GM23338 (cell line): ENCODE measurements around the gene PPM1L.

ENCODE experiments used
- CREB1 ChIP-seq: fragments of 250-450 bp; sonication (Bioruptor Pico); IDR thresholded peaks from 2 replicates; pipeline ENCODE4 v1.5.0; 2020; ENCODE audit warnings: low read depth, mild to moderate bottlenecking, moderate library complexity
- CTCF ChIP-seq, 2 experiments: fragments of 200-600 bp in 1 of 2; sonication (generic) in 1 of 2; conservative IDR thresholded peaks; 2 replicates each; pipeline versions ENCODE4 v1.5.1 to v1.6.1; 2016 to 2017; ENCODE audit warnings: antibody characterized with exemption in 2 of 2, low read depth in 2 of 2, mild to moderate bottlenecking in 2 of 2, moderate library complexity in 1 of 2
- ETS1 ChIP-seq: IDR thresholded peaks from 2 replicates; pipeline ENCODE4 v1.6.1; 2016; ENCODE audit warnings: antibody characterized with exemption
- EZH2 ChIP-seq: fragments of 200-600 bp; sonication (generic); IDR thresholded peaks from one replicate; pipeline ENCODE4 v1.8.0; 2017; ENCODE audit warnings: antibody characterized with exemption, mild to moderate bottlenecking, low read depth; ENCODE audit not compliant: unreplicated experiment
- JUNB ChIP-seq: IDR thresholded peaks from one replicate; pipeline ENCODE4 v1.6.1; 2016; ENCODE audit warnings: antibody characterized with exemption; ENCODE audit not compliant: unreplicated experiment
- POLR2AphosphoS5 ChIP-seq: IDR thresholded peaks from 2 replicates; pipeline ENCODE4 v1.6.1; 2016; ENCODE audit warnings: antibody characterized with exemption, low read depth
- REST ChIP-seq: IDR thresholded peaks from one replicate; pipeline ENCODE4 v1.6.1; 2018; ENCODE audit warnings: antibody characterized with exemption; ENCODE audit not compliant: unreplicated experiment
- ZNF114 ChIP-seq: fragments of 250-450 bp; sonication (Bioruptor Pico); IDR thresholded peaks from 2 replicates; pipeline ENCODE4 v1.5.0; 2020; ENCODE audit warnings: mild to moderate bottlenecking, moderate library complexity

- TF ChIP-seq CTCF (conservative IDR thresholded peaks at IDR 0.05; ENCODE audit: low read depth in 2 of 2) (no peak), CREB1 (CRISPR knock-in tag) (no peak), POLR2AphosphoS5 (no peak), EZH2 (no peak), REST (no peak), ETS1 (no peak), ZNF114 (CRISPR knock-in tag) (no peak), JUNB (no peak)
Measured at GRCh38 chr3:160953686-160954085, 197.7 kb downstream of the PPM1L start.
